Activated naive CD4-positive, alpha-beta T cell (primary cell): ENCODE measurements around the gene ADAM29.
"Not testable (repeated sequence)": the region's sequence is repeated elsewhere in the genome, so short reads cannot be mapped to it uniquely, and the experiment has no call there.

Experiments used
- DNase-seq, 4 experiments: peaks; one replicate each; lab custom pipeline; 2025; lab: John Stamatoyannopoulos, UW

ADAM29 gene

GRCh38 chr4:174948826-174949225 is 30.7 kb downstream of the ADAM29 start:
- no peak for DNase-seq

GRCh38 chr4:174972911-174973310 is 54.8 kb downstream of the ADAM29 start:
- DNase-seq: no peak

GRCh38 chr4:174973336-174973735 is 55.2 kb downstream of the ADAM29 start:
- no peak for DNase-seq

GRCh38 chr4:174983128-174983750 is 65.1 kb downstream of the ADAM29 start:
- no peak for DNase-seq

GRCh38 chr4:174983870-174984269 is 65.7 kb downstream of the ADAM29 start:
- not testable (repeated sequence) for DNase-seq

GRCh38 chr4:174989791-174990190 is 71.6 kb downstream of the ADAM29 start:
- no peak for DNase-seq

- no peak for DNase-seq
Measured at GRCh38 chr4:174993916-174994315, 75.8 kb downstream of the ADAM29 start.

- DNase-seq: no peak
Measured at GRCh38 chr4:174996079-174996478, 77.9 kb downstream of the ADAM29 start.

GRCh38 chr4:174999407-174999806 is 81.2 kb downstream of the ADAM29 start:
- no peak for DNase-seq

- DNase-seq: no peak
Measured at GRCh38 chr4:175017751-175018150, 99.6 kb downstream of the ADAM29 start.

- DNase-seq: not testable (repeated sequence)
Measured at GRCh38 chr4:175019447-175019846, 101.3 kb downstream of the ADAM29 start.
